DMS 273 treated with DMSO at 0.1 percent for 48 hours (cell line): ENCODE results near the gene PLCH2.
"Not testable (repeated sequence)": the region's sequence is repeated elsewhere in the genome, so short reads cannot be mapped to it uniquely, and the experiment has no call there.

Experiments
- DNase-seq: peaks from one replicate; lab custom pipeline; 2025; lab: John Stamatoyannopoulos, UW

PLCH2 gene

DNA sequence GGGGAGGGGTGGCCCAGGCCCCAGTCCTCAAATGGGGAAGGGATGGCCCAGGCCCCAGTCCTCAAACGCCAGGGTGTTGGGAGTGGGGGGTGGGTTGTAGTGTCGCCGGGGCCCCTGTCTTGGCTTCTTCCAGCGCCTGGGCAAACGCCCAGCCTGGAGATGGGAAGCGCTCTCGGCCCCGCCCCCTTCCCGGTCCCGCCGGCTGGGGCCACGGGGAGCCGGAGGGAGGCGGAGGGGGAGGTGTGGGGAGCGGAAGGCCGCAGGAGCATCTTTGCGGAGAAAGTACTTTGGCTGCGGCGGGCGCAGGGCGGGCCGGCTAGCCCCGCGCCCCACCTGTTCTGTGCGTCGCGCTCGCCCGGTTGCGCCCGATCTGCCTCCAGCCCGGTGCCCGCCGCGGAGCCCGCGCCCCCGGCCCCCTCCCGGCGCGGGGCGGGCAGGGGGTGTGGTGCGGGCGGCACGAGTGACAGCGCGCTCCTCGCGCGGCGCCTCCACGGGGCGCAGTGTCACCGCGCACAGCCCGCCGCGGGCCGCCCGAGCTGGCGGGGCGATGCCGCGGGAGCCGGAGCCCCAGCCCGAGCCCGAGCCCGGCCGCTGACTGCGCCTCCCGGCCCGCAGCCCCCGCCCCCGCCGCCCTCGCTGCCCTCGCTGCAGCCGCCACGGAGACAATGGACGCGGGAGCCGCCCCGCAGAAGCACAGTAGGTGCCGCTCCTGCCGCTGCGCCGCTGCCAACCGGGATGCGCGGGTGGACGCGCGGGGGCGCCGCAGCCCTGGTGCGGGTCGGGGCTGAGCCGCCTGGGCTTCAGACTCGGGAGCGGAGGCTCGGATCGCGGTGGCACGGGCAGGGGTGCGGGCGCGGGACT is 32.6 kb upstream of the PLCH2 start:
- no peak for DNase-seq

GRCh38 chr1:2444138-2444591 is 31.9 kb upstream of the PLCH2 start:
- DNase-seq, result no peak

GRCh38 chr1:2445162-2445822 is 30.8 kb upstream of the PLCH2 start:
- DNase-seq, result no peak

DNA sequence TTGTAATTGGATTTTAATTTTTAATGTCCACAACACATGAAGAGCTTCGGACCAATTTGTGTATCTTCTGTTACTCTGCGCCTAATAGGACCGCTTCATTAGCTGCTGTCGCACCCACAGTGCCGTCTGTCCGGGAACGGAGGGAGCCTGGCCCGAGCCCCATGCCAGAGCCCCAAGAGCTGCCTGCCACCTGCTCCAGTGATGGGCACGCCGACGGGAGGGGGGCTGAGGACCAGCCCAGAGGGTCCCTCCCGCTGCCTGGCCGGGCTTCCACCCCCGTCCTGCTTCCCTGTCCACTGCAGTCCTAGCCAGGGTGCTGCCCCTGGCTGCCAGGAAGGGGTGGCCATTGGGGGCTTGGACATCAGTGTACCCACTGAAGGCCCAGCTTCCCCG is 30.3 kb upstream of the PLCH2 start:
- no peak for DNase-seq

GRCh38 chr1:2446394-2446793 is 29.7 kb upstream of the PLCH2 start:
- no peak for DNase-seq

DNA sequence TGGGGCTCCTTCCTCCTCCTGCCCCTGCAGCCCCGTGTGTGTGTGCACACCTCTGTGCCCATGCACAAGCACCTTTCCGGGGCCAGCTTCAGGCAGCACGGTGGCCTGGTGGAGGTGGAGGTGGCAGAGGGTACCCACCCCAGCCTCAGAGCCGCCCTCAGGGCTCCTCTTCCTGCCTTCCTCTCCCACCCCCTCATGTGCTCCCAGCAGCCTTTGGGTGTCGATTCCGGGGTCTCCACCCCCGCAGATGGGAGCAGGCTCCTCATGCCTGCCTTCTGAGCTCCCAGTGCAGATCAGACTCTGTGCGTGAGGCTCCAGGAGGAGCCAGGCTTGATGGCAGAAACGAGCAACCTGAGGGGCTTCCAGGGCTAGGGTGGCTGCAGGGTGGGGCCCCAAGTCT is 29.2 kb upstream of the PLCH2 start:
- DNase-seq, result no peak

GRCh38 chr1:2447276-2448097 is 28.6 kb upstream of the PLCH2 start:
- no peak for DNase-seq

DNA sequence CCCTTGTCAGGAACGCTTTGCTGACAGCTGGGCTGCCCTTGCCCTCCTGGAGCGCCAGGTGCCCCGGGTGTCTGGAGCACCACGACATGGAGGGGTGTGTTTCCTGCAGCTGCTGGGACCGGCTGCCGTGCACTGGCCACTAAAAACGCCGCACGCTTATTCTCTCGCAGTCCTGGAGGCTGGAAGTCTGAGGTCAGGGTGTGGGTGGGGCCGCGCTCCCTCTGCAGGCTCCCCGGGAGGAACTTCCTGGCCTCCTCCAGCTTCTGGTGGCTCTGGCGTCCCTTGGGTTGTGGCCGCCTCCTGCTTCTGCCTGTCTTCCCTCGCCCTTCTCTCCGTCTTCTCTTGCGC is 28.0 kb upstream of the PLCH2 start:
- DNase-seq, result no peak

DNA sequence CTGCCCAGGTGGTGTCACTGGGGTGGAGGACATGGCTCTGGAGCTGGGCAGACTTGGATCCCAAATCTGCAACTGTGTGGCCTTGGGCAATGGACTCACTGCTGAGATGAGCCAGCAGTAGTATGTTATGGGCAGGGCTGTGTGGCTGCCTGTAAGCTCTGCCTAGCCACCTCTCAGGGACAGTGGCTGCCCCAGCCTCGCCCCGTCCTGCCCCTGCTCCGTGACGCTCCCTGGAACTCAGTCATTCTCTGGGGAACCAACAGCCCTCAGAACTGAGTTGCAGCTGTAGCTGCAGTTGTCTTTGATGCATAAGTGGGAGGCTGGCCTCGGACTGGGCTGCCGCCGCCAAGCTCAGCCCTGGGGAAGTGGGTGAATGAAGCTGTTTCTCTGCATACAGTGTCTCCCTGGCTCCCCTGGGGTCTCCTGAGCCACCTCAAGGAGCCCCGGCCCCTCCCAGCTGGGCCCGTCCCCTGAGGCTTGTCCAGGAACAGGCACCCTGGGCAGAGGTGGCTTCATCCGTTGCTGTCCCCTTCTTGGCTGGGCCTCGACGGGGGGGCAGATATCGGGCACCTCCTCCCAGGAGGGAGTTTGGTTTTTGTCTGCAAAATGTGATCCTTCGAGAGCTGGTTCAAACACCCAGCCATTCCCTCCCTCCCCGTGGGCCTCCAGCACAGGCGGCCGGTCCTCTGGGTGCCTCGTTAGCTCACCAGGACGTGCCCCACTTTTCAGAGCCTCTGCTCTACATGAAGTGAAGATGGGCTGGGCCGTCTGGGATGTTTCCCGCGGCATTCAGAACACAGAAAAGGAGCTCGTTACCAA is 26.2 kb upstream of the PLCH2 start:
- DNase-seq, result no peak

DNA sequence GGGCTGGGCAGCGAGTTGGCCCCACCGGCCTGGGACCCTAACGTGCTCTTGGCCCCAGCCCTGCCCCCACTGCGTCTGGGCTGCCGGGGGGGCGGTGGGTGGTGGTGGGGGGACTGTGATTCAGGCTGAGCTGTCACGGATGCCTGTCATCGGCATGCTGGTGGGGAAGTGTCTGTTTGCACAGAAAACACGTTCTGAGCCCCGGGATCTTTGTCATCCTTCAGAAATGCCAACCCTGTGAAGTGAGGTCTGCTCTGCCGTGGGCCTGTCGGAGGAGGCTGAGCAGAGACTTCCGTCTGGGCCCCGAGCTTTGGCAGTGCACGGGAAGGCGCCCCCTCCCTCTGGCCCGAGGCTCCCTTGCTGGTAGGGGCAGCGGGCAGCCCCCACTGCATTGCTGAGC is 24.3 kb upstream of the PLCH2 start:
- no peak for DNase-seq

DNA sequence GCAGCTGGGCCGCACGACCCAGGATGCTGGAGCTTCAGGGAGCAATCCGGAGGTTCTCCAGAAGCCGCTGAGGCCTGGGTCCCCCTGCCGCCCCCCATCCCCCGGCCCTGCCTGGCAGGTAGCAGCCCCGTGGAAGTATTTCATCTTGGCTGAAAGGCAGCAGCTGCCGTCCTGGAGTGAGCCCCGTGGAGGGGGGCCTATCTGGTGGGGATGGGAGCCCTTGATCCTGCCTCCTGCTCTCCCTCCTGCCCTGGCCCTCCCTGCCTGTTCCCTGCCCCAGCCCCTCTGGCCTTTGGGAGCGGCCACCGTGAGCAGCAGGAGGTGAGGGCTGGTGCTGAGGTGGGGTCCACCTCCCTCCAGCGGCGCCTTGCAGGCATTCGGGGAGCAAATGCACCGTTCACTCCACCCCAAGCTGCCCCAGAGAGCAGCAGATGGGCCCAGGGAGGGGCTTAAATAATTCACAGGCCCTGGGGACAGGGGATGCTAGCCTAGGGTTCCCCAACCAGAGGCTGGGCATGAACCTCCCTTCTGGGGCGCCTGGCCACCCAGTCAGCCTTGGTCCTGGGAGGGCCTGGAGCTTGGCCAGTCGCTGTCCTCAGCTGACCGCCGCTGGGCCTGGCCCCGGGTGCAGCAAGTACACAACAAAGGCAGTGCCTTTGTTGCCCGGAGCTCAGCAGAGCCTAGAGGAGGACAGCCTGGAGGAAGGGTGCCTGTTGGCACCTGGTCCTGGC is 23.7 kb upstream of the PLCH2 start:
- DNase-seq, result peak; percentile 20

DNA sequence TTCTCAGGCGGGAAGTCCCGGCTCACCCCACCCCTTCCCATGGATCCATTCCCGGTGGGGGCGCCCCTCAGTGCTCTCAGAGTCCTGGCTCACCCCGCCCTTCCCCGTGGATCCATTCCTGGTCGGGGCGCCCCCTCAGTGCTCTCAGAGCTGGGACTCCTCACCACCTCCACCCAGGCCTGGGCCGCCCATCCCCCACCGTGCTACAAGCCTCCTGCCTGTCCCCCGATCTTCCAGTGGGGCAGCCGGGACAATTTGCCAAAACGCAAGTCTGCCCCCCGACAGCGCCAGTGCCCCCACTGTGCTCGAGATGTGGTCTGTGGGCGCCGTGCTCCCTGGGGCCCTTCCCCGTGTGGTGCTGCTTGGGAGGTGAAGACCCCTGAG is 23.2 kb upstream of the PLCH2 start:
- DNase-seq, result no peak

DNA sequence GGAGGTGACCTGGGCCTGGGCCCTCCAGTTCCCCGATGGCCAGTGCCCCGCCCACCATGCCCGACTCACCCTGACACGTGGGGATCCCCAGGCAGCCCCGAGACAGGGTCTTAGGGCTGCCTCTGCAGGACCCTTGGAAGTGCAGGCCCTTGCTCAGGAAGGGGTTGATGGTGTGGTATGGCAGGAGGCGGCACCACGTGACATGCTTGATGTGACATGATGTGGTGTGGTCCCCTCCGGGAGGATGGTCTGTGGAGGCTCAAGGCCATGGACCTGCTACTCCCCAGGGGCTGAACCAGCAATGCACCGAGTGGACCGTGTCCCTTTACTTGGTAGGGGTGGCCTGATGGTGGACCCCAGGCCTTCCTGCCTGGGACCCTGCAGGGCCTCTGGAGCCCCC is 21.9 kb upstream of the PLCH2 start:
- DNase-seq, result no peak

- no peak for DNase-seq
These were observed 20.3 kb upstream of the PLCH2 start for GRCh38 chr1:2455757-2456156.

DNA sequence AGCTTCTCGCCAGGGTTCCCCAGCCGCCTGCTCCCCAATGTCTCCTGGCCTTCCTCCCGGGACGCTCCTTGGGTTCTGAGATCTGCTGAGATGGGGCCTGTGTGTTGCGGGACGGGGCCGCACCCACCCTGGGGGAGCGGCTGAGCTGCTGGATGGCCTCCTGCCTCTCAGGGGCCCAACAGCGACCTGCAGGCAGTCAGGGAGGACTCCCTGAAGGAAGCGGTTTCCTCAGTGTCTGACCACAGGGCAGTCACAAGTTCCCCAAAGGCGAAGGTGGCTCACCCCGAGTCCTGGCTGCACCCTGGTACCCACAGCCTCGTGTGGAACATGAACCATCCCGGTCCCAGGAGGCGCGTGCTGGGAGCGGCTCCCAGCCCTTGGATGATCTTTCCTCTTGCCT is 18.6 kb upstream of the PLCH2 start:
- DNase-seq, result no peak

DNA sequence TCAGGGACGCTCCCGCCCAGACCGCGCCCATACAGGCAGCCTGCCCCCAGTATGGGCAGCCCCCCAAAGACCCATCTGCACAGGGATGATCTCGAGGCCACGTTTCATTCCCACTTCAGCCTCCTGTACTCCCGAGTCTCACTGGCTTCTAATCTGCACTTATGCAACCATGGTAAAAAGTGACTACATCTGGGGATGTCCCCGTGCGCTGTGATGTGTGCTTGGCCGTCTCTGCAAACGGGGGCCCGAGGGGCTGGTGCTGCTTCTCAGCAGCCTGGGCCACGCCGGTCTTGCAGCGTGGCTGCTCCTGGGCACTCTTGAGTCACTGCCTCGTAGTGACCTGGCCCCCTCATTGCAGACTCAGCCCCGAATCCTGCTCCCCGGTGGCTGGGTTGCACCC is 17.4 kb upstream of the PLCH2 start:
- no peak for DNase-seq

DNA sequence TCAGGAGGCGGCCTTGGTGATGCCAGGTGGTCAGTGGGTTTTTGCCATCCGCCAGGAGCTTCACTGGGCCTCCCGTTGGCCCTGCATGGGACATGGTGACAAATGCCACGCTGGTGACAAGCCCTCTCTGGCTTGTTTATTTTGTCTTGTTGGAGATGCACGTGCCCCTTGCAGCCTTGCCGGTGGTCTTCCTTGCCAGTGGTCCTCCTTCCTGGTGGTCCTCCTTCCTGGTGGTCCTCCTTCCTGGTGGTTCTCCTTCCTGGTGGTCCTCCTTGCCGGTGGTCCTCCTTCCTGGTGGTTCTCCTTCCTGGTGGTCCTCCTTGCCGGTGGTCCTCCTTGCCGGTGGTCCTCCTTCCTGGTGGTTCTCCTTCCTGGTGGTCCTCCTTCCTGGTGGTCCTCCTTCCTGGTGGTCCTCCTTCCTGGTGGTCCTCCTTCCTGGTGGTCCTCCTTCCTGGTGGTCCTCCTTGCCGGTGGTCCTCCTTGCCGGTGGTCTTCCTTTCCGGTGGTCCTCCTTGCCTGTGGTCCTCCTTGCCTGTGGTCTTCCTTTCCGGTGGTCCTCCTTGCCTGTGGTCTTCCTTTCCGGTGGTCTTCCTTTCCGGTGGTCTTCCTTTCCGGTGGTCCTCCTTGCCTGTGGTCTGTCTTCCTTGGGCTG is 16.9 kb upstream of the PLCH2 start:
- DNase-seq, result not testable (repeated sequence)

DNA sequence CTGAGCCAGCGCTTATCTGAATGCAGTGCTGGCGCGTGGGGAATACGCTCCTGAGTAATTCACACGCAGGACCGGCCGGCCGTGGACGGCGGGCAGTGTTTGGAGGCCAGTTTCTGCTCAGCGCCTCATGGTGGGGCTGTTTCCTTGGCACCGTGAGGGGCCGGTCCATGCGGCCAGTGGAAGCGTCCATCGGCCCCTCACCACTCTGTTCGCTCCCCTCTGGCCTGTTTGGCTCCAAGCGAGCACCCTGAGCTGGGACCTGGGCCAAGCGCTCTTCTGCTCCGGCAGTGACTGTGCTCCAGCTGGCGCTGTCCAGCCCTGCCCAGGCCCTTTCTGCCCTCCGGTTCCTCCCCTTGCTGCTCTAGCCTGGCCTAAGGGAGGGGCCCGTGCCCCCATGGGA is 16.3 kb upstream of the PLCH2 start:
- DNase-seq, result no peak

GRCh38 chr1:2460203-2460602 is 15.9 kb upstream of the PLCH2 start:
- DNase-seq, result no peak

GRCh38 chr1:2460996-2461751 is 14.9 kb upstream of the PLCH2 start:
- DNase-seq, result no peak
